ENCODE data around the gene PDSS1.

The PDSS1 gene

DNA sequence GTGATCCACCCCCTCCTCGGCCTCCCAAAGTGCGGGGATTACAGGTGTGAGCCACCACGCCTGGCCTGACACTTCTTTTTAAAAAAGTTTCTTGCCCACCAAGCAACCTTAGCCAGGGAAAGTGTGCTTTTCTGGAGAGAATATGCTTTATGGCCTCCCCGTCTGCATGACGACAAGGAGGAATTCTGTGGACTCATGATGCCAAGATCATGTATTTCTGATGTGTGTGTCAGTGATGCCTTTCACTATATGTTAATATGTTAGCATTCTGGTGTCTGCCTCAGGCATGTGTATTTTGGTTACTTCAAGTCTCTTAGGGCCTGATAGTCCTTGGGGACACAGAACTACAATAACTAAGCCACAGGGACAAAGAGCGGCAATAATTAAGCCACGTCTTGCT is 2.1 kb downstream of the PDSS1 start:
- TF ChIP-seq, protein P1, sequence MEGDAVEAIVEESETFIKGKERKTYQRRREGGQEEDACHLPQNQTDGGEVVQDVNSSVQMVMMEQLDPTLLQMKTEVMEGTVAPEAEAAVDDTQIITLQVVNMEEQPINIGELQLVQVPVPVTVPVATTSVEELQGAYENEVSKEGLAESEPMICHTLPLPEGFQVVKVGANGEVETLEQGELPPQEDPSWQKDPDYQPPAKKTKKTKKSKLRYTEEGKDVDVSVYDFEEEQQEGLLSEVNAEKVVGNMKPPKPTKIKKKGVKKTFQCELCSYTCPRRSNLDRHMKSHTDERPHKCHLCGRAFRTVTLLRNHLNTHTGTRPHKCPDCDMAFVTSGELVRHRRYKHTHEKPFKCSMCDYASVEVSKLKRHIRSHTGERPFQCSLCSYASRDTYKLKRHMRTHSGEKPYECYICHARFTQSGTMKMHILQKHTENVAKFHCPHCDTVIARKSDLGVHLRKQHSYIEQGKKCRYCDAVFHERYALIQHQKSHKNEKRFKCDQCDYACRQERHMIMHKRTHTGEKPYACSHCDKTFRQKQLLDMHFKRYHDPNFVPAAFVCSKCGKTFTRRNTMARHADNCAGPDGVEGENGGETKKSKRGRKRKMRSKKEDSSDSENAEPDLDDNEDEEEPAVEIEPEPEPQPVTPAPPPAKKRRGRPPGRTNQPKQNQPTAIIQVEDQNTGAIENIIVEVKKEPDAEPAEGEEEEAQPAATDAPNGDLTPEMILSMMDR (conservative IDR thresholded peaks at IDR 0.05; ENCODE audit: control insufficient read depth, insufficient read depth, low read depth, low read length) = no peak
- no peak for DNase-seq (ENCODE audit: low read depth)
- H3K4me3 ChIP-seq (ENCODE audit: control insufficient read depth, low read depth, low read length) = no peak overlapping the region

DNA sequence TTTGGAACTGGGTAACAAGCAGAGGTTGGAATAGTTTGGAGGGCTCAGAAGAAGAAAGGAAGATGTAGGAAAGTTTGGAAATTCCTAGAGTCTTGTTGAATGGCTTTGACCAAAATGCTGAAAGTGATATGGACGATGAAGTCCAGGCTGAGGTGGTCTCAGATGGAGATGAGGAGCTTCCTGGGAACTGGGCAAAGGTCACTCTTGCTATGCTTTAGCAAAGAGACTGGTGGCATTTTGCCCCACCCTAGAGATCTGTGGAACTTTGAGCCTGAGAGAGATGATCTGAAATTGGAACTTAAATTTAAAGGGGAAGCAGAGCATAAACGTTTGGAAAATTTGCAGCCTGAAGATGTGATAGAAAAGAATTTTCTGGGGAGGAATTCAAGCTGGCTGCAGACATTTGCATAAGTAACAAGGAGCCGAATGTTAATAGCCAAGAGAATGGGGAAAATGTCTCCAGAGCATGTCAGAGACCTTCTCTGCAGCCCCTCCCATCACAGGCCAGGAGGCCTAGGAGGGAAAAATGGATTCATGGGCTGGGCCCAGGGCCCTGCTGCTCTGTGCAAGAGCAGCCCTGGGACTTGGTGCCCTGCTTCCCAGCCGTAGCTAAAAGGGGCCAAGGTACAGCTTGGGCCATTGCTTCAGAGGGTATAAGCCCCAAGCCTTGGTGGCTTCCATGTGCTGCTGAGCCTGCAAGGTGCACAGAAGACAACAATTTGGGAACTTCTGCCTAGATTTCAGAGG is 3.6 kb downstream of the PDSS1 start:
- H3K4me3 ChIP-seq (ENCODE audit: control insufficient read depth, low read depth, low read length) = no peak overlapping the region
- TF ChIP-seq, protein P1 (conservative IDR thresholded peaks at IDR 0.05; ENCODE audit: control insufficient read depth, insufficient read depth, low read depth, low read length) = no peak
- DNase-seq (ENCODE audit: low read depth) = no peak

- no peak for DNase-seq (ENCODE audit: low read depth)
- TF ChIP-seq, protein P1 (conservative IDR thresholded peaks at IDR 0.05; ENCODE audit: control insufficient read depth, insufficient read depth, low read depth, low read length) = no peak
- H3K4me3 ChIP-seq (ENCODE audit: control insufficient read depth, low read depth, low read length) = no peak overlapping the region
Observed at GRCh38 chr10:26703096-26703495, 5.6 kb downstream of the PDSS1 start.

DNA sequence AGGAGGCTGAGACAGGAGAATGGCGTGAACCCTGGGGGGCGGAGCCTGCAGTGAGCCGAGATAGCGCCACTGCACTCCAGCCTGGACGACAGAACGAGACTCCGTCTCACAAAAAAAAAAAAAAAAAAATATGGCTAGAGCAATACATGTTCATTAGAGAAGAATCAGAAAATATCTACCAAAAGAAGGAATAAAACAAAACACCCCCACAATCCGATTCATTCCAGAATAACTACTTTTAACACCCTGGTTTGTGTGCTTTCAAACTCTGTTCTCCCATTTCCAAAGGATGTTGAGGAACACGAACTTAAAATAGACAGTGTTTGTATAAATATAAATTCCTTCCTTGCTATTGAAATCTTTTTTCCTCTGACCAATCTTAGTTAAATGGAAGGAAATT is 6.5 kb downstream of the PDSS1 start:
- TF ChIP-seq, protein P1 (conservative IDR thresholded peaks at IDR 0.05; ENCODE audit: control insufficient read depth, insufficient read depth, low read depth, low read length) = no peak
- DNase-seq (ENCODE audit: low read depth) = no peak
- no peak overlapping the region for H3K4me3 ChIP-seq (ENCODE audit: control insufficient read depth, low read depth, low read length)

GRCh38 chr10:26706206-26706605 is 8.7 kb downstream of the PDSS1 start:
- TF ChIP-seq, protein P1 (conservative IDR thresholded peaks at IDR 0.05; ENCODE audit: control insufficient read depth, insufficient read depth, low read depth, low read length) = no peak
- DNase-seq (ENCODE audit: low read depth) = no peak
- H3K4me3 ChIP-seq (ENCODE audit: control insufficient read depth, low read depth, low read length) = no peak overlapping the region

DNA sequence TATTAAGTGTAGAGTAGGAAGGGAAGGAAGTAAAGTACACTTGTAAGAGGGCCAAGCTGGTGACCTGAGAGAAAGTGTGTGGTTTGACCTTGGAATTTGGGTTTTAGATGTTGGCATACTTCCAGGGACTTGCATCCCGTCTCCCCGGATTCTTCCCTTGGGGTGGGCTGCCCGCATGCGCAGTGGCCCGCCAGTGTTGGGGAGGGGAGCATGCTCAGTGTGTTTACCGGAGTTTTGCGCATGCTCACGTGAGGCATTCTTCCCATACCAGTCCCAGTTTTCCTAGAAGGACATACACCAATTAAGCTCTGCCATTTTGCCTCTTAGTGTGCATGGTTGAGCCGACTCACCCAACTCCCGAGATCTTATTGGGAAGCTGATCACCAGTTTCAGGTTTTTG is 9.4 kb downstream of the PDSS1 start:
- TF ChIP-seq, protein P1 (conservative IDR thresholded peaks at IDR 0.05; ENCODE audit: control insufficient read depth, insufficient read depth, low read depth, low read length) = no peak
- DNase-seq (ENCODE audit: low read depth) = no peak

More for the DNA sequence above, 9.4 kb downstream of the PDSS1 start:
- no peak overlapping the region for H3K4me3 ChIP-seq (ENCODE audit: control insufficient read depth, low read depth, low read length)

All from fibroblast of mammary gland (primary cell).